Mesodermal cell (in vitro differentiated cells): ENCODE results near the gene FANCI.
A peak's percentile ranks its signal among the peaks of the same experiment; 100 is the strongest.

Source experiments
- H3K27ac ChIP-seq: 2 replicates; pipeline ENCODE4 v1.7.0; 2013; ENCODE audit warnings: mild to moderate bottlenecking, low read depth, low read length, moderate library complexity; ENCODE audit not compliant: severe bottlenecking
- H3K36me3 ChIP-seq: 2 replicates; pipeline ENCODE4 v1.7.1; 2013; ENCODE audit warnings: mild to moderate bottlenecking, low read length, moderate library complexity; ENCODE audit not compliant: control insufficient read depth, insufficient read depth
- H3K4me1 ChIP-seq: one replicate; pipeline ENCODE4 v1.7.1; 2013; ENCODE audit warnings: mild to moderate bottlenecking, low read length; ENCODE audit not compliant: insufficient read depth, control insufficient read depth, poor library complexity, severe bottlenecking
- H3K4me3 ChIP-seq: 2 replicates; pipeline ENCODE4 v1.7.0; 2013; ENCODE audit warnings: low read length, control low read depth, mild to moderate bottlenecking; ENCODE audit not compliant: insufficient read depth, poor library complexity, severe bottlenecking; ENCODE audit errors: extremely low read depth
- H3K9me3 ChIP-seq: 2 replicates; pipeline ENCODE4 v1.7.1; 2013; ENCODE audit warnings: mild to moderate bottlenecking, low read length, moderate library complexity; ENCODE audit not compliant: control insufficient read depth
- WGBS, 2 experiments: methylation state at CpG; one replicate each; pipeline ENCODE4 v1.1.5; 2013; ENCODE audit warnings: missing lambda C conversion rate in 2 of 2; ENCODE audit not compliant: insufficient coverage in 2 of 2; 5-methylcytosine and 5-hydroxymethylcytosine counted together

The FANCI gene

DNA sequence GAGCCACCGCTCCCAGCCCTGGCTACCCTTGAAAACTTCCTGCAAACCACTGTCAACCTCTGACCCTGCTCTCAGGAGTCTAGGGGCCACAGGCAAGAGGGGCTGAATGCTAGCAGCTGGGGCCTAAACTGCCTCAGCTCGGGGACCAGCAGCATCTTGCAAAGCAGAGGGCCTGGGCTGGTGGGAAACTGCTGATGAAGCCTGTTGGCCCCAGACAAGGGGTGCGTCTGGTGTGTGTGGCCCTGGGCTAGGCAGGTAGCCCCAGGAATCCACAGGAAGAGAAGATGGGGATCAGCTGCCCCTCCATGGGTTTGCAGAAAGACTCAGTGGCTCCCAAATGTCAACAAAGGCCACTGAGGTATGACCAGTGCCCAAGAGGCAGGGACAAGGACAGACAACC is 99.1 kb downstream of the FANCI start:
- 81 to 95% methylated on average over 3 of the region's 3 CpGs for WGBS, 2 experiments
- H3K4me3 ChIP-seq = no peak overlapping the region
- H3K36me3 ChIP-seq = no peaks in the 10 kb centered on the region
- no peak overlapping the region for H3K27ac ChIP-seq
- H3K9me3 ChIP-seq = peaks cover 4% of the 10 kb centered on the region
- H3K4me1 ChIP-seq = no peaks in the 10 kb centered on the region

DNA sequence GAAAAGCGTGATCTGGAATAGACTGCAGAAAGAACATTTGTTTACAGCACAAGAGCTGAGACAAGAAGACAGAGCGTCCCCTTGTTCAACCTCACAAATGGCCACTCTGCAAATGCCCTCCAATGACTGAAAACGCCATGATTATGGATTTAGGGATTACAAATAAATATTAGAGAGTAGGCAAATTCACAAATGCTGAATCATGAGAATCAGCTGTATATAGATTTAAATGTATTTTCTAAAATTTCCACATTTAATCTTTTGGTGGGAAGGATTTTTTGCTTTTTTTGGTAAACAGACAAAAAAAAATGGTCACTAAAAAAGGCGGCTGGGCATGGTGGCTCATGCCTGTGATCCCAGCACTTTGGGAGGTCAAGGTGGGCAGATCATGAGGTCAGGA is 101.5 kb downstream of the FANCI start:
- H3K4me1 ChIP-seq = no peaks in the 10 kb centered on the region
- no peak overlapping the region for H3K4me3 ChIP-seq
- WGBS, 2 experiments = 71 to 86% methylated on average over 1 of the region's 4 CpGs
- no peak overlapping the region for H3K27ac ChIP-seq
- peaks cover 4% of the 10 kb centered on the region for H3K9me3 ChIP-seq
- H3K36me3 ChIP-seq = no peaks in the 10 kb centered on the region

DNA sequence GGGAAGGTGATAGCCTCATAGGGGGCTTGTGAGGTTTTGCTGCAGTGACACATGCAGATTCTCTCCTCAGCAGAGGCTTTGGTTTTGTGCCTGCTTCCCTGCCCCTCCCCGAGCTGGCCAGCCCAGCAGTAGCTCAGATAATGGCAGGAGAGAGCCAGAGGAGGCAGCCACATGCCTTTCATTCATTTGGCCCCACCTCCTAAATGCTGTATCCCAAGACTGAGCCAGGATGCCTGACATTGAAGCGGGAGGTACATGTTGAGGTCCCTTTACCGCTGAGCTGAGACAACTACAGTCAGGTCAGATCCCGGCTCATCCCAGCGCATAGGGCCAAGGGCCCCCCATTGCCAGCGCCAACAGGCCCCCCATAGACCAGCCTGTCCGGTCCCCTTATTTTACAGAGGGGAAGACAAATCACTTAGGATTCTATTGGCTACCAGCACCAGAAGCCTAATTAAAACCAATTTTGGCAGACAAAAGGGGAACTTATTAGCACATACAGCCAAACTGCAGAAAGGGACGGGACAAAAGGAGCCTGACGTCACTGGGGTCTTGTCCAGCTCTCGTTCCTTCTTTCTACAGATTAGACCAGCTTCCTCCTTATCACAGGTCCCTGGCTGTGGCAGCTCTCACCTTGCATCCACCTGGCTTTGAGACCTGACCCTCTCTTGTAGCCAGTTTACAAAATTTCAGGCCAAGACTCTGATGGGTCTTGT is 102.9 kb downstream of the FANCI start:
- H3K9me3 ChIP-seq = peaks cover 4% of the 10 kb centered on the region
- H3K27ac ChIP-seq = no peak overlapping the region
- H3K4me1 ChIP-seq = no peaks in the 10 kb centered on the region
- 33 to 56% methylated on average over 7 to 10 of the region's 10 CpGs for WGBS, 2 experiments
- H3K4me3 ChIP-seq = no peak overlapping the region
- H3K36me3 ChIP-seq = no peaks in the 10 kb centered on the region

DNA sequence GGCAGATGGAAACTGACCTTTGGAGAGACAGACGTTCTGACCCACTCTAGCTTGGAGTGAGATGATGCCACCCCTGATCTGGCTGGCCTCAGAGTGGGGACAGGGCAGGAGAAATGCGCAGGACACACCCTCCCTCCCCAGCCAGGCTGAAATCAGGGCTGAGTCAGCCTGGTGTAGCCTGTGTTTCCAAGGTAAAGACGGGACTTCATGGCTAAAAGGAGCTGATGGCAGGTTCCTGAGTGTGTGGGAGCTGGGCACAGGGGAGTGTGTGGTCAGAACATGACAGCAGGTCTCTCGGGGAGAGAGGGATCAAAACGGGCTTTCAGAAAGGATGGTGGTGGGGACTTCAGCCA is 105.4 kb downstream of the FANCI start:
- Histone ChIP-seq H3K4me3 (no peak overlapping the region), H3K27ac (no peak overlapping the region), H3K36me3 (no peaks in the 10 kb centered on the region), H3K9me3 (peaks cover 4% of the 10 kb centered on the region), H3K4me1 (no peaks in the 10 kb centered on the region)
- WGBS, 2 experiments = 87 to 93% methylated on average over 3 to 5 of the region's 5 CpGs

DNA sequence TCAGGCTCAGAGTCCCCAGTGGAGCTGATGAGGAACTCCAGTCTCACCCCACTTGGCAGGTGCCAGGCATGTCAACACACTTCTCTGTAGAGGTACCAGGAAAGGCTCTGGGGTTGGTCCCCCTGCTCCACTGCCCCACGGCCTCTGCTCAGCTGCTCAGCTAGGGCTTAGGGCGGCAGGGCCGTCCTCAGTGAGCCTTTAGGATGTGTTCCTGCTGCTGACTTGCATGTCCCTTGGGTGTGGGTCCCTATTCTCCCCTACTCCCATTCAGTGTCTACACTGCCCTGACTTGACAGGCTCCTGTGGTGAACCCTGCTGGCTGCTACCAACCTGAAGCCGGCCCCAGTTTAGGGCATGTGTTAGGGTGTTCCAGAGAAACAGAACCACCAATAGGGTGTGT is 108.7 kb downstream of the FANCI start:
- H3K36me3 ChIP-seq = no peaks in the 10 kb centered on the region
- WGBS, 2 experiments = 85 to 90% methylated on average over 3 of the region's 4 CpGs
- no peaks in the 10 kb centered on the region for H3K9me3 ChIP-seq
- no peak overlapping the region for H3K4me3 ChIP-seq
- H3K27ac ChIP-seq = no peak overlapping the region
- H3K4me1 ChIP-seq = no peaks in the 10 kb centered on the region

DNA sequence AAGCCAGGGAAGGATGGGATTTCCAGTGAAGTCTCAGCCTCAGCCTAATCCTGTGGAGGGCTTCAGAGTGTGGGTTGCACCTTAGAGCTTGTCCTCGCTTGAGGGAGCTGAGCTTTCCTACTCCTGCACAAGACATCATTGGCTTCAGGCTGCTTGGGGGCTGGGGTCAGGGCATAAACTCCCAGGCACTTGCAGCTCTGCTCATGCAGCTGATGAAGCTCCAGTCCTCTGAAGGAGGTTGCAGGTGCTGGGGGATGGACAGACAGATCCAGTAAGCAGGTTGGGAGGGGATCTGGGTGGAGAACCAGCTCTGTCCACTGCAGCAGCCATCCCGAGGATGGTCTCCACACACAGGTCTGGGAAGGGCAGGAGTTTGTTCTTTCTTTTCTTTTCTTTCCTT is 110.2 kb downstream of the FANCI start:
- Histone ChIP-seq H3K4me3 (no peak overlapping the region), H3K27ac (no peak overlapping the region), H3K4me1 (no peaks in the 10 kb centered on the region), H3K9me3 (no peaks in the 10 kb centered on the region), H3K36me3 (no peaks in the 10 kb centered on the region)
- WGBS, 2 experiments = 67% methylated on average over 1 of the region's 2 CpGs

DNA sequence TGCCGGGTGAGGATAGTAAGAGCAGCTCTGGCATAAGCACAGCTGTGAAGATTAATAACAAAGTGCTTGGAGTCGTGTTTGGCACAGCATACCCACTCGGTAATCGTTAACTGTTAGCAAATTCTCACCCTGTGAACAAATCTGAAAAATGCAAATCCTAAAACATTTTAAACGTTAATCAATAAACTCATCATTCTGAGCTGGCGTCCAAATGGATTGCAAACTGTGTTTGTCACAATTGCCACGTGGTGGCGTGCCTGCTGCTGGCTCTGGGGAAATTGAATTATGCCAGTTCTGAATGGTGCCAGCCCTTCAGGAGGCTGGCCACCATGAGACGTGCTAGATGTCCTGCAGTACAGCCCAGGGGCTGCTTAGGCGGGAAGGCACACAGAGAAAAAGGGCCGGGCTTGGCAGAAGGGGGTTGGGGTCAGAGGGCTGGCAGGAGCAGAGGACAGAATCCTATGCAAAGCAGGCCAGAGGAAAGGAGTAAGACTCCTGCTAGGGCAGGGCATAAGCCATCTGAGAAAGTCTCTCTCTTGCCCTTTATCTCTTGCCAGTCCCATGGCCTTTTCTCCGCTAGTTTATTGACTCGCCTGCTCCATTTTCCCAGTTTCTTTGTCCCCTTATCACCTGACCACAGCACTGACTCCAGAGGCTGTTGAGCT is 113.0 kb downstream of the FANCI start:
- H3K36me3 ChIP-seq = no peaks in the 10 kb centered on the region
- H3K9me3 ChIP-seq = no peaks in the 10 kb centered on the region
- H3K4me3 ChIP-seq = no peak overlapping the region
- H3K27ac ChIP-seq = no peak overlapping the region
- 27 to 47% methylated on average over 10 to 13 of the region's 13 CpGs for WGBS, 2 experiments
- H3K4me1 ChIP-seq = peaks cover 8% of the 10 kb centered on the region

DNA sequence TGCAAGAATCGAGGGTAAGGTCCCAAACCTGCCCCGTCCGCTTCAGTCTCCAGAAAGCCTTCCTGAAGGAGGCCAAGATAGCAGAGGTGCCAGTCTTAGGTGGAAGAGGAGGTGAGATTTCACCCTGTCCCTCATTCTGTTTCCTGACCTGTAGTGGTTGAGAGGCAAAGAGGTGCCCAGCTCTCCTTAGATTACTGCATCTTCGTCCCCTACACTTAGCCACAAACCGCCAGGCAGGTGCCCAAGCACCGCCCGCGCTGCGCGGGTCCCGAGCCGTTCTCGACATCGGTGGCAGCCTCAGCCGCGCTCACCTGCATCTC is 114.6 kb downstream of the FANCI start:
- H3K9me3 ChIP-seq = no peaks in the 10 kb centered on the region
- no peaks in the 10 kb centered on the region for H3K36me3 ChIP-seq
- H3K4me1 ChIP-seq = peaks cover 11% of the 10 kb centered on the region
- H3K27ac ChIP-seq = no peak overlapping the region
- WGBS, 2 experiments = 9 to 18% methylated on average over 7 to 16 of the region's 16 CpGs
- peak overlapping the region; percentile 29 for H3K4me3 ChIP-seq

DNA sequence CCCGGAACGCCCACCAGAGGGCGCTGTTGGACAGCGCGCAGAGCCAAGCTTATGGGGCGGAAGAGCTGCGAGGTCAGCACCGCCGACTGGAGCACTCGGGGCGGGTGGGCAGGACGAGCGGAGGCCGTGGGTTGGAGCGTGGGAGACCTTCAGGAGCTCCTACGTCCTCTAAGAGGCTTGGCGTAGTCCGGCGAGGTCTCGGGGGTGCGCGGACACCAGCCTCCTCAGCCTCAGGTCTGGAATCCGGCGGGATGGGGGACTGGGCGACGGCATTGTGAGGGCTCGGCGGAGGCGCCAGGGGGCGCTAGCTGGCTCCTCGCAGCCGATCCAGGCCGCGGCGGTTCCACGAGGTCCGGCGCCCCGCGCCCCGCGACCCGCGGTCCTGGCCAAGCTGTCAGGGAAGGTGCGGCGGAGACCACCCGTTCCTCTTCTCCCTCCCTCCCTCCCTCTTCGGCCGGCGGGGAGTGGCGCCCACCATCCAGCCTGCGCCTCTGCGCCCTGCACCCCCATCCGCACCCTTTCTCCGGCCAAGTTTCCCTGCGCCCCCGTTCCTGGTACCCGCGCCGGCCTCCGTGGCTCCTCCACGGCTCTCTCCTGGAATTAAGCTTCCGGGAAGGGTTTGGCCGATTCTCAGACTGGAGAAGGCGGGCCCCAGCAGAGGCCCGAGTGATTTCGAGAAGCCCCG is 115.1 kb downstream of the FANCI start:
- 7% methylated on average over 45 to 67 of the region's 68 CpGs for WGBS, 2 experiments
- H3K36me3 ChIP-seq = no peaks in the 10 kb centered on the region
- H3K9me3 ChIP-seq = no peaks in the 10 kb centered on the region
- no peak overlapping the region for H3K27ac ChIP-seq
- H3K4me3 ChIP-seq = peak overlapping the region; percentile 29
- H3K4me1 ChIP-seq = peaks cover 11% of the 10 kb centered on the region

DNA sequence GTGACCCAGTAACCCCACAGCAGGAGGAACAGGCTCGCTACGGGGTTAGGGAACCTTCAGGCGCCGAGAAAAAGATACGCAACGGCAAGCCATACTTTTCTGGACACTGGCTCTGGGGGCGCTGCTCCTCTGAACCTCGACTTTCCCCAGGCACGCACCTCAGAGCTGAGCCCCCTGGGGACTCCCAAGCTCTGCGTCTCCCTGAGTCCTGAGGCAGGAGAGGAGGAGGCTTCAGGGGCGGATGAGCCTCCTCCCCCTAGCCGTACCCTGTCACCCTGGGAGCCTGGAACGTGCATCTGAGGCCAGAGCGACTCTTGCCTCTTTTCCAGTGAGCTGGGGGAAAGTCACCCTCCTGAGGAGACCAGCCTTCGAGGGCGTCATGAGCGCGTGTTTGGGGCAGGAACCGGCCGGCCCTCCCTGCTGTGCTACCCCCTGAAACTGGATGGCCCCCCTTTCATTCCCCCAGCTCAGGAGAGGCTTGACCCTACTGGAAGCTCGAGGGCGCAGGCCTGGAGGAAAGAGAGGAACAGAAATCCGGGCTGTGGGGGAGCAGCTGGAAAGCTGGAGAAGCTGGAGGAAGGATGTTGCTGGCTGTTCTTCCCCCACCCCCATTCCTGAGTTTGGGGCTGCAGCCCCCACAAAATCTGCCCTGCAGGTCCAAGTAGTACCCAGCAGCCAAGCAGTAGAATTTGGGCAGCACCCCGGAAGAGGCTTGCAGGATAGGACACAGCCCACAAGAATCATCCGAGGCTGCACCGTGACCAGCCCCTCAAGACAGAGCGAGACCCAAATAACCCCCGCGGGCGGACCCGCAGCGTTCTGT is 115.9 kb downstream of the FANCI start:
- WGBS, 2 experiments = 6 to 9% methylated on average over 16 to 25 of the region's 32 CpGs
- H3K9me3 ChIP-seq = no peaks in the 10 kb centered on the region
- no peaks in the 10 kb centered on the region for H3K36me3 ChIP-seq
- H3K4me1 ChIP-seq = peaks cover 11% of the 10 kb centered on the region
- no peak overlapping the region for H3K27ac ChIP-seq
- no peak overlapping the region for H3K4me3 ChIP-seq
